Uterus (tissue), 4 donors: ENCODE data around the gene SHC2. TPM values are rescaled to one million over a fixed set of nuclear protein-coding genes. Genes with fewer than 3 reads are reported as not detected.

Source experiments
- DNase-seq, 2 donors: peaks; one replicate each; pipeline ENCODE4 v3.0.0-alpha.2; 2019 to 2020
- H3K27ac ChIP-seq, 2 donors: fragments of 200-600 bp; sonication (generic); 1 replicate in 1 of 2; 2 replicates in 1 of 2; pipeline ENCODE4 v1.5.1; 2016 to 2018
- H3K27me3 ChIP-seq, 2 donors: fragments of 200-600 bp; sonication (generic); one replicate each; pipeline ENCODE4 v1.5.1; 2018 to 2019; ENCODE audit warnings: control low read depth in 1 of 2
- H3K36me3 ChIP-seq, 2 donors: fragments of 200-600 bp; sonication (generic); one replicate each; pipeline ENCODE4 v1.5.1; 2019; ENCODE audit warnings: control low read depth in 1 of 2
- H3K4me1 ChIP-seq, 2 donors: fragments of 200-600 bp; sonication (generic); one replicate each; pipeline ENCODE4 v1.5.1; 2018 to 2019; ENCODE audit warnings: control low read depth in 1 of 2
- H3K4me3 ChIP-seq, 2 donors: fragments of 200-600 bp; sonication (generic); 1 replicate in 1 of 2; 2 replicates in 1 of 2; pipeline ENCODE4 v1.5.1; 2018 to 2019; ENCODE audit warnings: mild to moderate bottlenecking in 1 of 2
- H3K9me3 ChIP-seq, 2 donors: fragments of 200-600 bp; sonication (generic); one replicate each; pipeline ENCODE4 v1.5.1; 2019; ENCODE audit warnings: control low read depth in 1 of 2
- CTCF ChIP-seq, 4 experiments: fragments of 200-600 bp in 2 of 4; fragments of 450-650 bp in 2 of 4; sonication (generic) in 2 of 4; IDR thresholded peaks; one replicate each; pipeline ENCODE4 v1.5.1; 2016 to 2019; ENCODE audit warnings: antibody characterized with exemption in 4 of 4, mild to moderate bottlenecking in 2 of 4, moderate library complexity in 1 of 4
- POLR2A ChIP-seq, 2 donors: fragments of 450-650 bp; IDR thresholded peaks; one replicate each; pipeline ENCODE4 v1.6.1; 2016; ENCODE audit warnings: antibody characterized with exemption in 2 of 2, mild to moderate bottlenecking in 1 of 2, moderate library complexity in 1 of 2
- intact Hi-C: fragments of 100-400 bp; cut with DNase I; formaldehyde crosslinking; loops from one replicate; pipeline ENCODE4 v1.15.1; 2023; ENCODE audit warnings: low total_unique reads
- total RNA-seq, 4 donors: library from RNA; depleted of rRNA in 3 of 4; stranded (reverse); fragments of >200 nt in 3 of 4; gene quantifications; one replicate each; pipeline versions ENCODE4 v1.1.0 to v1.2.4, GENCODE V29; 2014 to 2023
- donor health status: DM: yes; HTN: yes; CAD: no.

SHC2 gene
- total RNA-seq, 4 donors from 2014 or later = 2.9 to 43.6 (median 8.4) TPM

- Histone ChIP-seq H3K27ac (no peak overlapping the region), H3K4me1 (no peaks in the 10 kb centered on the region), H3K36me3 (no peaks in the 10 kb centered on the region), H3K4me3 (no peak overlapping the region), H3K9me3 (no peaks in the 10 kb centered on the region), H3K27me3 (no peaks in the 10 kb centered on the region)
- DNase-seq = no peak
- intact Hi-C loops = no loop called here
- TF ChIP-seq CTCF (IDR thresholded peaks at IDR 0.05) = no peak
- no peak for TF ChIP-seq POLR2A (IDR thresholded peaks at IDR 0.05)
Observed at GRCh38 chr19:442085-442484, 18.7 kb downstream of the SHC2 start.

- no peak overlapping the region for H3K27ac ChIP-seq
- no peak for DNase-seq
- H3K9me3 ChIP-seq = no peaks in the 10 kb centered on the region
- no peak overlapping the region for H3K4me3 ChIP-seq
- no peaks in the 10 kb centered on the region for H3K27me3 ChIP-seq
- TF ChIP-seq CTCF (IDR thresholded peaks at IDR 0.05) (no peak), POLR2A (IDR thresholded peaks at IDR 0.05) (no peak)
- no peaks in the 10 kb centered on the region for H3K36me3 ChIP-seq
- intact Hi-C loops = no loop called here
- no peaks in the 10 kb centered on the region for H3K4me1 ChIP-seq
Observed at GRCh38 chr19:441213-441836, 19.5 kb downstream of the SHC2 start.

DNA sequence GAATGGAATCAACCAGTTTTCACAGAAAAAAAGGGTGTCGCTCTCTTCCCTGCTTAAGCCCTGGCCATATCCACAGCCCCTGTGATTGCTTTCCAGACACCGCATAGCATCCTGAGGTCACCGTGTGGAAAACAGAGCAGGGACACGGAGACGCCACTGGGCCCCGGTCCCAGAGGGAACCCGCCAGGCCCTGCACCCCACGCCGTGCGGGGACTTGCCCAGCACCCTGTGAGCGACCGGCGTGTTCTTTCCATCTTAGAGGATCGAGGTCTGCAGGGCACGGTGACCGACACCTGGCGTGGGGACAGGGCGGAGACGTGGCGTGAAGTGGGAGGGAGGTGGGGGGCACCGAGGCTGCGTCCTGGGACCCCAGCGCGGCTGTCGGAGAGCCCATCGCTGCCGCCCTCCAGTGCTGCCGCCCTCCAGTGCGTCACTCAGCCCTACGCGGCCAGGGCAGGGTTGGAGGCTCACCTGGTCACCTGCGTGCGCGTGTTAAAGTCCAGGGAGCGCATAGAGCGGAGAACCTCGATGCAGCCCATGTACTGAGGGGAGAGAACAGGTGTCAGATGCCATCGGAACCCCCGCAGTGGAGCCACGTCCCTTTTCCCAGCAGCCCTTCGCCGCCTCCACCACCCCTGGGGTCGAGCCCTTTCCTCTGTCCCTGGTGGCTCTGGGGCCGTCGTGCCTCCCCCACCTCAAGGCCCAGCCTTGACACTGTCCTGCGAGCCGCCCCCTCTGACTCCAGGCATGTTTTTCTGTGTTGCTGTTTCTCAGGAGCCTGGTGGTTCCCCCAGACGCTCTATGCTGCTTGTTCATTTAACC, 20.2 kb downstream of the SHC2 start:
- TF ChIP-seq CTCF (IDR thresholded peaks at IDR 0.05) (no peak), POLR2A (IDR thresholded peaks at IDR 0.05) (no peak)
- H3K4me3 ChIP-seq = no peak overlapping the region
- H3K36me3 ChIP-seq = no peaks in the 10 kb centered on the region
- H3K9me3 ChIP-seq = no peaks in the 10 kb centered on the region
- no peak for DNase-seq
- intact Hi-C loops = no loop called here
- no peak overlapping the region for H3K27ac ChIP-seq
- no peaks in the 10 kb centered on the region for H3K4me1 ChIP-seq
- no peaks in the 10 kb centered on the region for H3K27me3 ChIP-seq

- Histone ChIP-seq H3K9me3 (no peaks in the 10 kb centered on the region), H3K27ac (no peak overlapping the region), H3K4me1 (no peaks in the 10 kb centered on the region), H3K4me3 (no peak overlapping the region), H3K27me3 (no peaks in the 10 kb centered on the region), H3K36me3 (no peaks in the 10 kb centered on the region)
- no peak for DNase-seq
- intact Hi-C loops = no loop called here
- TF ChIP-seq POLR2A (IDR thresholded peaks at IDR 0.05) = no peak
- TF ChIP-seq CTCF (IDR thresholded peaks at IDR 0.05) = no peak
Observed at GRCh38 chr19:439167-439900, 21.5 kb downstream of the SHC2 start.
